ENCODE measurements around the gene FXYD6.

DNA sequence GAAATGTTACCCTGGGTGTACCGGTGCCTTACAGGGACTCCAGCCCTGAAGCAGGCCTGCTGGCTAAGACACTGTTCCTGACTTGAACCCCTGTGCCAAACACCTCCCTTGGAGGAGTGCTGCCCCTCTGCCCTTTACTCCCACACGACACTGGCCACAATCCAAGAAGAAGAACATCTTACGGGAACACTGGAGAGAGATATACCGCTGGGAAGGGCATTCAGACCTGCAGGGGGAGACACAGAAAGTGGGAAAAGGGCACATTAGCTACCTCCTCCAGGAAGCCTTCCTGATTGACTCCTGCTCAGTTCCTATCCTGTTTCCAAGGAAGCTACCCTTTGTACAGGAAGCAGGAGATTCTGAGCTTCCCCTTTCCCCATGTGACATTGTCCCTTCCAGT, 34.1 kb upstream of the FXYD6 start:
- TF ChIP-seq EZH2 (IDR thresholded peaks at IDR 0.05): no peak
- TF ChIP-seq, protein P1, sequence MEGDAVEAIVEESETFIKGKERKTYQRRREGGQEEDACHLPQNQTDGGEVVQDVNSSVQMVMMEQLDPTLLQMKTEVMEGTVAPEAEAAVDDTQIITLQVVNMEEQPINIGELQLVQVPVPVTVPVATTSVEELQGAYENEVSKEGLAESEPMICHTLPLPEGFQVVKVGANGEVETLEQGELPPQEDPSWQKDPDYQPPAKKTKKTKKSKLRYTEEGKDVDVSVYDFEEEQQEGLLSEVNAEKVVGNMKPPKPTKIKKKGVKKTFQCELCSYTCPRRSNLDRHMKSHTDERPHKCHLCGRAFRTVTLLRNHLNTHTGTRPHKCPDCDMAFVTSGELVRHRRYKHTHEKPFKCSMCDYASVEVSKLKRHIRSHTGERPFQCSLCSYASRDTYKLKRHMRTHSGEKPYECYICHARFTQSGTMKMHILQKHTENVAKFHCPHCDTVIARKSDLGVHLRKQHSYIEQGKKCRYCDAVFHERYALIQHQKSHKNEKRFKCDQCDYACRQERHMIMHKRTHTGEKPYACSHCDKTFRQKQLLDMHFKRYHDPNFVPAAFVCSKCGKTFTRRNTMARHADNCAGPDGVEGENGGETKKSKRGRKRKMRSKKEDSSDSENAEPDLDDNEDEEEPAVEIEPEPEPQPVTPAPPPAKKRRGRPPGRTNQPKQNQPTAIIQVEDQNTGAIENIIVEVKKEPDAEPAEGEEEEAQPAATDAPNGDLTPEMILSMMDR (IDR thresholded peaks at IDR 0.05): no peak
- no peak for TF ChIP-seq EZH2phosphoT487 (IDR thresholded peaks at IDR 0.05)

All from neural progenitor cell (in vitro differentiated cells).